AG04449 (cell line): ENCODE data around the gene TEAD2.
A peak's percentile ranks its signal among the peaks of the same experiment; 100 is the strongest.

Source experiments
- CTCF ChIA-PET: fragments of 350-600 bp; formaldehyde crosslinking; extraction: SDS; loops from one replicate; lab custom pipeline; 2021; ENCODE audit warnings: antibody characterized with exemption; lab: Yijun Ruan, JAX
- POLR2A ChIA-PET: fragments of 400-600, 350-600 bp; formaldehyde crosslinking; extraction: SDS; loops from one replicate; lab custom pipeline; 2020; ENCODE audit warnings: antibody characterized with exemption, inconsistent platforms; lab: Yijun Ruan, JAX
- DNase-seq: peaks from one replicate; pipeline ENCODE4 v3.0.0-alpha.2; 2010; ENCODE audit warnings: low read depth, low spot score
- H3K4me3 ChIP-seq: 2 replicates; pipeline ENCODE4 v1.5.1; 2011; ENCODE audit warnings: low read depth, mild to moderate bottlenecking, control low read depth, low read length
- CTCF ChIP-seq: IDR thresholded peaks from one replicate; pipeline ENCODE4 v1.5.1; 2011; ENCODE audit warnings: mild to moderate bottlenecking, moderate library complexity, low read length, control low read depth, inconsistent platforms; ENCODE audit not compliant: insufficient read depth; ENCODE audit errors: missing control alignments

Gene TEAD2

GRCh38 chr19:49362048-49362928, at the start of gene TEAD2:
Gene TEAD2, minus strand, starts transcription at chr19:49362416. Its CDS starts 2,341 bp downstream, at chr19:49360075.
- no peak for DNase-seq
- POLR2A ChIA-PET = interaction anchor here (1.3 kb wide), 1 partner anchor 90 kb away, joined by 3 read pairs; the partner anchor contains the start of gene PIH1D1
- CTCF ChIA-PET = interaction anchor here (1.0 kb wide), 1 partner anchor 14 kb away, joined by 4 read pairs; no protein-coding TSS in a partner anchor
- TF ChIP-seq CTCF = no peak
- H3K4me3 ChIP-seq = peak within 1 kb of the TSS; percentile 85

GRCh38 chr19:49411681-49412326, 49.6 kb upstream of the TEAD2 start:
- ChIA-PET CTCF (interaction anchor here (0.9 to 1.3 kb wide), 2 partner anchors 10 to 13 kb away, joined by 3 read pairs; partner anchors contain the start of gene GFY), POLR2A (no interaction called here)
- no peak overlapping the region for H3K4me3 ChIP-seq
- DNase-seq = no peak
- no peak for TF ChIP-seq CTCF

GRCh38 chr19:49409441-49410029, 47.3 kb upstream of the TEAD2 start:
- TF ChIP-seq CTCF = no peak
- POLR2A ChIA-PET = no interaction called here
- CTCF ChIA-PET = interaction anchor here (1.3 kb wide), 2 partner anchors 10 to 64 kb away, joined by 3 read pairs; no protein-coding TSS in a partner anchor
- DNase-seq = no peak
- H3K4me3 ChIP-seq = no peak overlapping the region

GRCh38 chr19:49408816-49409440, 46.7 kb upstream of the TEAD2 start:
- CTCF ChIA-PET = interaction anchor here (1.3 kb wide), 2 partner anchors 10 to 64 kb away, joined by 3 read pairs; no protein-coding TSS in a partner anchor
- no peak for TF ChIP-seq CTCF
- DNase-seq = no peak
- POLR2A ChIA-PET = no interaction called here
- no peak overlapping the region for H3K4me3 ChIP-seq

- no peak for TF ChIP-seq CTCF
- ChIA-PET CTCF (interaction anchor here (0.7 to 2.2 kb wide), 4 partner anchors 16 to 37 kb away, joined by 3 to 13 read pairs (median 4); no protein-coding TSS in a partner anchor), POLR2A (no interaction called here)
- DNase-seq = no peak
- H3K4me3 ChIP-seq = no peak overlapping the region
Observed at GRCh38 chr19:49407482-49408015, 45.3 kb upstream of the TEAD2 start.
